ENCODE results near the gene PTPRG.

GRCh38 chr3:61578667-61579367 is 17.4 kb downstream of the PTPRG start:
- TF ChIP-seq CTCF (conservative IDR thresholded peaks at IDR 0.05 in 1 of 2, IDR thresholded peaks at IDR 0.05 in 1 of 2; ENCODE audit: low read depth in 1 of 2, low read length in 2 of 2) (no peak), EZH2 (IDR thresholded peaks at IDR 0.05; ENCODE audit: low read length, missing control alignments) (no peak)
